GDM1 (cell line): ENCODE measurements around the gene CYB561D2.
A peak's percentile ranks its signal among the peaks of the same experiment; 100 is the strongest.

Experiments used
- DNase-seq: peaks from one replicate; lab custom pipeline; 2025; lab: John Stamatoyannopoulos, UW

CYB561D2 gene

GRCh38 chr3:50323614-50324199 is 27.0 kb upstream of the CYB561D2 start:
- no peak for DNase-seq

GRCh38 chr3:50324351-50325112 is 26.1 kb upstream of the CYB561D2 start:
- DNase-seq: peak; percentile 24

- no peak for DNase-seq
Measured at GRCh38 chr3:50325113-50325480, 25.6 kb upstream of the CYB561D2 start.

GRCh38 chr3:50325497-50326181 is 25.0 kb upstream of the CYB561D2 start:
- DNase-seq: no peak

- no peak for DNase-seq
Measured at GRCh38 chr3:50326182-50326541, 24.5 kb upstream of the CYB561D2 start.

- DNase-seq: no peak
Measured at GRCh38 chr3:50327129-50327528, 23.5 kb upstream of the CYB561D2 start.

GRCh38 chr3:50327943-50328691 is 22.5 kb upstream of the CYB561D2 start, which contains the start of gene TUSC2:
Gene TUSC2 (minus strand): TSS chr3:50328223. CDS start chr3:50328099, 124 bp downstream.
- DNase-seq: peak; percentile 91

GRCh38 chr3:50330330-50330729 is 20.3 kb upstream of the CYB561D2 start:
- no peak for DNase-seq

GRCh38 chr3:50331364-50331907 is 19.2 kb upstream of the CYB561D2 start:
- DNase-seq: no peak

GRCh38 chr3:50333744-50334328 is 16.8 kb upstream of the CYB561D2 start:
- no peak for DNase-seq

- no peak for DNase-seq
Measured at GRCh38 chr3:50334339-50335075, 16.2 kb upstream of the CYB561D2 start.

GRCh38 chr3:50336452-50337174 is 14.0 kb upstream of the CYB561D2 start:
- DNase-seq: no peak

- peak; percentile 99 for DNase-seq
Measured at GRCh38 chr3:50337175-50337861, 13.3 kb upstream of the CYB561D2 start.

GRCh38 chr3:50338965-50339364 is 11.7 kb upstream of the CYB561D2 start:
- DNase-seq: peak; percentile 13

GRCh38 chr3:50339485-50340146 is 11.0 kb upstream of the CYB561D2 start:
- no peak for DNase-seq

GRCh38 chr3:50340147-50340447 is 10.6 kb upstream of the CYB561D2 start:
- no peak for DNase-seq

- DNase-seq: peak; percentile 50
Measured at GRCh38 chr3:50340448-50341329, 10.0 kb upstream of the CYB561D2 start, which contains the start of gene RASSF1. Gene RASSF1 (minus strand): TSS chr3:50340836. CDS start chr3:50340805, 31 bp downstream.

- DNase-seq: no peak
Measured at GRCh38 chr3:50341537-50341936, 9.1 kb upstream of the CYB561D2 start.
